CD14-positive monocyte (primary cell): ENCODE results near the gene DBN1. TPM values are rescaled to one million over a fixed set of nuclear protein-coding genes. Genes with fewer than 3 reads are reported as not detected.
"Not testable (repeated sequence)": the region's sequence is repeated elsewhere in the genome, so short reads cannot be mapped to it uniquely, and the experiment has no call there.

ENCODE experiments used
- DNase-seq, 3 donors: peaks; one replicate each; pipeline ENCODE4 v3.0.0-alpha.2; 2011 to 2022
- H2AFZ ChIP-seq: 2 replicates; pipeline ENCODE4 v1.6.0; 2012; ENCODE audit warnings: mild to moderate bottlenecking, low read depth, low read length, inconsistent platforms; ENCODE audit not compliant: insufficient read depth, poor library complexity, severe bottlenecking
- H3K27ac ChIP-seq, 2 donors: 1 replicate in 1 of 2; 2 replicates in 1 of 2; pipeline ENCODE4 v1.5.1; 2012 to 2013; ENCODE audit warnings: low read length in 2 of 2, control low read depth in 1 of 2, inconsistent platforms in 1 of 2, low read depth in 1 of 2, mild to moderate bottlenecking in 1 of 2
- H3K27me3 ChIP-seq, 2 donors: one replicate each; pipeline versions ENCODE4 v1.6.0 to v1.6.1; 2011 to 2013; ENCODE audit warnings: low read length in 2 of 2; ENCODE audit not compliant: control insufficient read depth in 2 of 2, insufficient read depth in 2 of 2
- H3K36me3 ChIP-seq, 2 donors: replicated peaks in 1 of 2; 1 replicate in 1 of 2; 2 replicates in 1 of 2; pipeline versions ENCODE4 v1.5.1 to v1.6.1; 2012 to 2013; ENCODE audit warnings: low read length in 2 of 2, control low read depth in 1 of 2, inconsistent platforms in 1 of 2, mild to moderate bottlenecking in 1 of 2; ENCODE audit not compliant: insufficient read depth in 2 of 2, control insufficient read depth in 1 of 2
- H3K4me1 ChIP-seq, 2 donors: 1 replicate in 1 of 2; 2 replicates in 1 of 2; pipeline versions ENCODE4 v1.5.1 to v1.6.1; 2012 to 2013; ENCODE audit warnings: low read length in 2 of 2, control low read depth in 1 of 2, inconsistent platforms in 1 of 2, mild to moderate bottlenecking in 1 of 2, moderate library complexity in 1 of 2; ENCODE audit not compliant: insufficient read depth in 2 of 2, control insufficient read depth in 1 of 2
- H3K4me2 ChIP-seq: replicated peaks from 2 replicates; pipeline ENCODE3; 2012; ENCODE audit warnings: low read length, moderate library complexity, mild to moderate bottlenecking; ENCODE audit not compliant: poor library complexity, severe bottlenecking; ENCODE audit errors: extremely low read depth
- H3K4me3 ChIP-seq, 3 experiments: fragments of 200-600 bp in 1 of 3; sonication (generic) in 1 of 3; replicated peaks in 1 of 3; 1 replicate in 2 of 3; 2 replicates in 1 of 3; pipeline ENCODE4 v1.5.1; 2011 to 2013; ENCODE audit warnings: low read length in 3 of 3, mild to moderate bottlenecking in 3 of 3, control low read depth in 2 of 3, low read depth in 2 of 3, inconsistent platforms in 1 of 3, moderate library complexity in 1 of 3
- H3K79me2 ChIP-seq: 2 replicates; pipeline ENCODE4 v1.6.0; 2012; ENCODE audit warnings: mild to moderate bottlenecking, control low read depth, inconsistent platforms, low read length, moderate library complexity; ENCODE audit not compliant: insufficient read depth
- H3K9ac ChIP-seq: 2 replicates; pipeline ENCODE4 v1.6.0; 2017; ENCODE audit warnings: low read length, mild to moderate bottlenecking; ENCODE audit not compliant: insufficient read depth, poor library complexity, severe bottlenecking
- H3K9me3 ChIP-seq, 2 donors: replicated peaks in 1 of 2; 1 replicate in 1 of 2; 2 replicates in 1 of 2; pipeline versions ENCODE4 v1.5.1 to v1.6.1; 2012 to 2013; ENCODE audit warnings: low read length in 2 of 2, control low read depth in 1 of 2; ENCODE audit not compliant: control insufficient read depth in 1 of 2, insufficient read depth in 1 of 2
- H4K20me1 ChIP-seq: 2 replicates; pipeline ENCODE4 v1.6.0; 2012; ENCODE audit warnings: mild to moderate bottlenecking, low read length, control low read depth, moderate library complexity; ENCODE audit not compliant: insufficient read depth
- H3K27ac Mint-ChIP-seq, 7 donors: one replicate each; pipeline ENCODE4 v1.8.0; 2020; ENCODE audit warnings: mild to moderate bottlenecking in 7 of 7, mixed read lengths in 7 of 7, moderate library complexity in 6 of 7, inconsistent platforms in 2 of 7
- H3K27me3 Mint-ChIP-seq, 3 donors: one replicate each; pipeline ENCODE4 v1.8.0; 2021 to 2022; ENCODE audit warnings: low read depth in 3 of 3, mild to moderate bottlenecking in 3 of 3, mixed read lengths in 3 of 3, moderate library complexity in 3 of 3, inconsistent platforms in 1 of 3
- H3K36me3 Mint-ChIP-seq, 2 donors: one replicate each; pipeline ENCODE4 v1.8.0; 2020; ENCODE audit warnings: mixed read lengths in 2 of 2, inconsistent platforms in 1 of 2, mild to moderate bottlenecking in 1 of 2
- H3K4me1 Mint-ChIP-seq: one replicate; pipeline ENCODE4 v1.8.0; 2020; ENCODE audit warnings: mild to moderate bottlenecking, mixed read lengths
- H3K4me3 Mint-ChIP-seq, 2 donors: one replicate each; pipeline ENCODE4 v1.8.0; 2020; ENCODE audit warnings: mild to moderate bottlenecking in 2 of 2, mixed read lengths in 2 of 2, moderate library complexity in 1 of 2
- H3K9me3 Mint-ChIP-seq, 7 donors: one replicate each; pipeline ENCODE4 v1.8.0; 2020 to 2022; ENCODE audit warnings: mixed read lengths in 7 of 7, mild to moderate bottlenecking in 6 of 7, moderate library complexity in 6 of 7, inconsistent platforms in 2 of 7
- WGBS: methylation state at CpG from one replicate; pipeline ENCODE4 v1.1.5; 2013; ENCODE audit warnings: missing lambda C conversion rate; ENCODE audit not compliant: insufficient coverage; 5-methylcytosine and 5-hydroxymethylcytosine counted together
- intact Hi-C, 2 donors: fragments of 100-400 bp; cut with micrococcal nuclease; formaldehyde crosslinking; loops; one replicate each; pipeline versions ENCODE4 v1.15.0 to v1.15.1; 2023
- polyA plus RNA-seq, 3 donors: library from polyadenylated mRNA; depleted of rRNA in 1 of 3; unstranded in 2 of 3; stranded (reverse) in 1 of 3; fragments of 300-500 nt in 2 of 3; fragments of >200 nt in 1 of 3; fragmentation: Illumina TruSeq in 2 of 3; gene quantifications; 1 replicate in 2 of 3; 2 replicates in 1 of 3; pipeline ENCODE4 v1.2.3, GENCODE V29; 2012 to 2021
- TF ChIP-seq, protein P1 (sequence below): fragments of 200-600 bp; IDR thresholded peaks from one replicate; pipeline ENCODE4 v1.8.0; 2022; ENCODE audit warnings: antibody characterized with exemption, mild to moderate bottlenecking

The DBN1 gene
- polyA plus RNA-seq, 3 donors: 0.71 to 1.6 (median 0.73) TPM

DNA sequence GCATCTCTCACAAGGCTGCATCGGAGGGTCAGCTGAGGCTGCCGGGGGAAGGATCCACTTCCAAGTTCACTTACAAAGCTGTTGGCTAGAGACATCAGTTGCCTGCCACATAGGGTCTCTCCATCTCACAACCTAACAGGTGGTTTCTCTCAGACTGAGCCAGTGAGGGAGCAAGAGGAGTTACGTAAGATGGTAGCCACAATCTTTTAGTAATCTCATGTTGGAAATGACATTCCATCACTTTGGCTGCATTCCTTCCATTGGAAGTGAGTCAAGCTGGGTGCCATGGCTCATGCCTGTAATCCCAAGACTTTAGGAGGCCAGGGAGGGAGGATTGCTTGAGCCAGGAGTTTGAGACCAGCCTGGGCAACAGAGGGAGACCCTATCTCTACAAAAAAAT, 54.4 kb downstream of the DBN1 start:
- Histone ChIP-seq H3K27ac (peak overlapping the region; percentile 68 to 72), H3K27me3 (no peaks in the 10 kb centered on the region), H3K4me2 (no peak overlapping the region), H3K4me3 (no peak overlapping the region), H3K9me3 (no peaks in the 10 kb centered on the region), H3K9ac (no peak overlapping the region), H3K36me3 (no peaks in the 10 kb centered on the region), H3K79me2 (no peaks in the 10 kb centered on the region), H4K20me1 (no peaks in the 10 kb centered on the region), H3K4me1 (peaks cover 42 to 54% of the 10 kb centered on the region in 2 donors), H2AFZ (no peak overlapping the region)
- Mint-ChIP-seq H3K27ac (peak overlapping the region; percentile 63 to 95 (median 90)), H3K27me3 (no peaks in the 10 kb centered on the region), H3K4me1 (peaks cover 55% of the 10 kb centered on the region), H3K36me3 (no peaks in the 10 kb centered on the region), H3K9me3 (peaks cover 0 to 4% (median 0%) of the 10 kb centered on the region in 7 donors), H3K4me3 (no peak overlapping the region)
- DNase-seq: peak in 1 of 3 donors; percentile 37
- WGBS: 83% methylated on average over 1 of the region's 3 CpGs
- TF ChIP-seq, protein P1, sequence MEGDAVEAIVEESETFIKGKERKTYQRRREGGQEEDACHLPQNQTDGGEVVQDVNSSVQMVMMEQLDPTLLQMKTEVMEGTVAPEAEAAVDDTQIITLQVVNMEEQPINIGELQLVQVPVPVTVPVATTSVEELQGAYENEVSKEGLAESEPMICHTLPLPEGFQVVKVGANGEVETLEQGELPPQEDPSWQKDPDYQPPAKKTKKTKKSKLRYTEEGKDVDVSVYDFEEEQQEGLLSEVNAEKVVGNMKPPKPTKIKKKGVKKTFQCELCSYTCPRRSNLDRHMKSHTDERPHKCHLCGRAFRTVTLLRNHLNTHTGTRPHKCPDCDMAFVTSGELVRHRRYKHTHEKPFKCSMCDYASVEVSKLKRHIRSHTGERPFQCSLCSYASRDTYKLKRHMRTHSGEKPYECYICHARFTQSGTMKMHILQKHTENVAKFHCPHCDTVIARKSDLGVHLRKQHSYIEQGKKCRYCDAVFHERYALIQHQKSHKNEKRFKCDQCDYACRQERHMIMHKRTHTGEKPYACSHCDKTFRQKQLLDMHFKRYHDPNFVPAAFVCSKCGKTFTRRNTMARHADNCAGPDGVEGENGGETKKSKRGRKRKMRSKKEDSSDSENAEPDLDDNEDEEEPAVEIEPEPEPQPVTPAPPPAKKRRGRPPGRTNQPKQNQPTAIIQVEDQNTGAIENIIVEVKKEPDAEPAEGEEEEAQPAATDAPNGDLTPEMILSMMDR: no peak
- intact Hi-C loops: loop anchor here in 1 of 2 donors (2.0 kb wide), 1 partner anchor 14 kb away; no protein-coding TSS in a partner anchor

DNA sequence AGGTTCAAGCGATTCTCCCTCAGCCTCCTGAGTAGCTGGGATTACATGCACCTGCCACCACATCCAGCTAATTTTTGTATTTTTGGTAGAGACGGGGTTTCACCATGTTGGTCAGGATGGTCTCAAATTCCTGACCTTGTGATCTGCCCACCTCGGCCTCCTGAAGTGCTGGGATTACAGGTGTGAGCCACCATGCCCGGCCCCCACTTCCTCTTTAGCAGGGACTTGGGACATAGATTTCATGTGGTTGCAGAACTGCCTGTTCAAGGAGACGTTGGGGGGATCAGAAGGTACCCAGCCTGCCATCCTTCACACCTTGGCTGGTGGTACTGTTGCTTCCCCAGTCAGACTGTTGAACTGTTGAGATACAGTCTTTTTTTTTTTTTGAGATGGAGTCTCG, 56.4 kb downstream of the DBN1 start:
- peak overlapping the region in 1 of 2 donors; percentile 15 for H3K4me3 Mint-ChIP-seq
- H3K27ac ChIP-seq: peak overlapping the region; percentile 76 to 87
- peak overlapping the region; percentile 32 for H3K4me2 ChIP-seq
- H3K9ac ChIP-seq: peak overlapping the region; percentile 61
- H3K79me2 ChIP-seq, H3K27me3 ChIP-seq, H2AFZ ChIP-seq, H4K20me1 ChIP-seq, H3K9me3 Mint-ChIP-seq, H3K27me3 Mint-ChIP-seq, H3K36me3 Mint-ChIP-seq, H3K36me3 ChIP-seq, intact Hi-C loops, H3K9me3 ChIP-seq: not testable (repeated sequence)
- H3K4me1 ChIP-seq: peaks cover 48 to 67% of the 10 kb centered on the region in 2 donors
- DNase-seq: peak in 1 of 3 donors; percentile 37
- 11% methylated on average over 1 of the region's 6 CpGs for WGBS
- H3K27ac Mint-ChIP-seq: peak overlapping the region; percentile 97 to 100 (median 99)
- H3K4me3 ChIP-seq: peak overlapping the region in 1 of 3 experiments; percentile 1
- H3K4me1 Mint-ChIP-seq: peaks cover 63% of the 10 kb centered on the region
